AG04450 (cell line): Measurements from ENCODE around the gene SENP7. TPM values are rescaled to one million over a fixed set of nuclear protein-coding genes. Genes with fewer than 3 reads are reported as not detected.

Experiments
- CTCF ChIA-PET: fragments of 300-600, 350-600 bp; formaldehyde crosslinking; extraction: SDS; loops from one replicate; lab custom pipeline; 2022; ENCODE audit warnings: antibody characterized with exemption, inconsistent platforms; lab: Charles Lee
- POLR2A ChIA-PET: fragments of 350-600 bp; formaldehyde crosslinking; extraction: SDS; loops from one replicate; lab custom pipeline; 2021; ENCODE audit warnings: antibody characterized with exemption, inconsistent platforms; lab: Yijun Ruan, JAX
- DNase-seq: peaks from one replicate; pipeline ENCODE4 v3.0.0-alpha.2; 2011; ENCODE audit warnings: low read depth, low spot score
- H3K27ac ChIP-seq: one replicate; pipeline ENCODE4 v1.5.1; 2012; ENCODE audit warnings: low read depth, low read length, control low read depth
- H3K27me3 ChIP-seq: one replicate; pipeline ENCODE4 v1.6.0; 2012; ENCODE audit warnings: low read length; ENCODE audit not compliant: control insufficient read depth, insufficient read depth
- H3K4me3 ChIP-seq: 2 replicates; pipeline ENCODE4 v1.5.1; 2011; ENCODE audit warnings: mild to moderate bottlenecking, low read depth, low read length, control low read depth
- H3K9me3 ChIP-seq: 2 replicates; pipeline ENCODE4 v1.5.1; 2012; ENCODE audit warnings: low read length; ENCODE audit not compliant: control insufficient read depth, insufficient read depth
- CTCF ChIP-seq: IDR thresholded peaks from 2 replicates; pipeline ENCODE4 v1.5.1; 2011; ENCODE audit warnings: low read depth, low read length, control low read depth, inconsistent platforms
- polyA plus RNA-seq: library from polyadenylated mRNA; depleted of rRNA; stranded (reverse); fragments of >200 nt; gene quantifications from 2 replicates; pipeline ENCODE4 v1.2.3, GENCODE V29; 2011

Gene SENP7
- polyA plus RNA-seq, 1 experiment: 16.1 TPM

GRCh38 chr3:101530686-101531047 lies 17.7 kb upstream of the SENP7 start:
- Histone ChIP-seq H3K9me3 (no peaks in the 10 kb centered on the region), H3K4me3 (no peak overlapping the region), H3K27ac (no peak overlapping the region), H3K27me3 (no peaks in the 10 kb centered on the region)
- ChIA-PET CTCF (no interaction called here), POLR2A (no interaction called here)
- DNase-seq: no peak
- no peak for TF ChIP-seq CTCF

DNA sequence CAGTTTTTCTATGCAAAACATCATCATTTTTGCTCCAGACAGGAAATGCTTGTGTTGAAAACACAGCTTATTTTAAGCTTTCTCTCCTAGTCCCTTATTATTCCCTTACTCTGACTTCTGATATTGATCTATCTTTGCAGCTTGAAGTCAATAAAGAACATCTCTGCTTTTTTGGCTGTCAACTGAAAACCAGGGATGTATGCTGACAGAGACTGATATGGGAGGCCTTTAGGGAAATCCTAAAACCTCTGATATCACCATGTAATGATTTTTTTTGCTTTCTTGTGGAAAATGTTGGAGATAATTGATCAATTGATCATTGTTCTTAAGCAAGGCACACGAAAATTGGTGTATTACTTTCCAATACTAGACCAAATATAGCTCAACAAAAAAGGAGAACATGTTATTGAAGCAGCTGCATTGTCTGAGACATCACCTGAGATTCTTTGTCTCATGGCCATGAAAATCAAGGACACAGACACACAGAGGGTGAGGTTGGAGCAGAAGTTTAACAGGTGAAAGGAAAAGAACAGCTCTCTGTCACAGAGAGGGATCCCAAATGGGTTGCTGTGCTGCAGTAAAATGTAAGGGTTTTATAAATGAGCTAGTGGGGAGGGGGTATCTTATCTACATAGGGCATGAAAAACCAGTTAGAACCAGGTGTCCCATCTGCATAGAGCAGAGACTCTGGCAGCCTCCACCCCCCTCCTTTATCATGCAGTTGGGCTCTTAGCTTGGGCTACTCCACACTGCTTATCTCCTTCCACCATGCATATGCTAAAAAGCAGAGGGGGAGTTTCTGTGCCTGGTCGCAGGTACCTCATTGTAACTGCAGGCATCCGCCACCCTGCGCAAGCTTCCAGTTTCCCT lies 17.0 kb upstream of the SENP7 start:
- H3K27me3 ChIP-seq: no peaks in the 10 kb centered on the region
- no peak for DNase-seq
- H3K27ac ChIP-seq: no peak overlapping the region
- no peak overlapping the region for H3K4me3 ChIP-seq
- H3K9me3 ChIP-seq: no peaks in the 10 kb centered on the region
- no peak for TF ChIP-seq CTCF
- ChIA-PET CTCF (no interaction called here), POLR2A (no interaction called here)

- Histone ChIP-seq H3K27ac (no peak overlapping the region), H3K27me3 (no peaks in the 10 kb centered on the region), H3K9me3 (no peaks in the 10 kb centered on the region), H3K4me3 (no peak overlapping the region)
- ChIA-PET POLR2A (no interaction called here), CTCF (no interaction called here)
- TF ChIP-seq CTCF: no peak
- DNase-seq: no peak
These were observed 14.9 kb upstream of the SENP7 start for GRCh38 chr3:101527906-101528305.

DNA sequence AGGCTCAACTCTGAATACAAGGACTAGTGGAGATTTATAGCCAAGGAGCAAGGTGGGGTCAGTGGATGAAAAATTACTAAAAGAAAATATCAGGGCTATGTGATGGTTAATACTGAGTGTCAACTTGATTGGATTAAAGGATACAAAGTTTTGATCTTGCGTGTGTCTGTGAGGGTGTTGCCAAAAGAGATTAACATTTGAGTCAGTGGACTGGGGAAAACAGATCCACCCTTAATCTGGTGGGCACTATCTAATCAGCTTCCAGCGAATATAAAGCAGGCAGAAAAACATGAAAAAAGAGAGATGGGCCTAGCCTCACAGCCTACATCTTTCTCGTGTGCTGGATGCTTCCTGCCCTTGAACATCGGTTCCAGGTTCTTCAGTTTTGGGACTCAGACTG lies 14.4 kb upstream of the SENP7 start:
- ChIA-PET CTCF (no interaction called here), POLR2A (no interaction called here)
- no peak for DNase-seq
- Histone ChIP-seq H3K9me3 (no peaks in the 10 kb centered on the region), H3K4me3 (no peak overlapping the region), H3K27me3 (no peaks in the 10 kb centered on the region), H3K27ac (no peak overlapping the region)
- TF ChIP-seq CTCF: no peak

- POLR2A ChIA-PET: interaction anchor here (1.4 kb wide), 1 partner anchor 53 kb away, joined by 4 read pairs; the partner anchor contains the start of gene PCNP
These were observed 8.2 kb upstream of the SENP7 start for GRCh38 chr3:101521211-101521701.

More at GRCh38 chr3:101521211-101521701, 8.2 kb upstream of the SENP7 start:
- Histone ChIP-seq H3K4me3 (no peak overlapping the region), H3K27ac (no peak overlapping the region), H3K9me3 (no peaks in the 10 kb centered on the region), H3K27me3 (peaks cover 8% of the 10 kb centered on the region)
- TF ChIP-seq CTCF: no peak
- CTCF ChIA-PET: interaction anchor here (0.6 kb wide), 1 partner anchor 36 kb away, joined by 5 read pairs; no protein-coding TSS in a partner anchor
- DNase-seq: no peak
